CD4-positive, alpha-beta T cell (primary cell): ENCODE data around the gene EIF4A3. TPM values are rescaled to one million over a fixed set of nuclear protein-coding genes. Genes with fewer than 3 reads are reported as not detected.

ENCODE experiments used
- ATAC-seq: fragments of 200-7000 bp; cut with Tn5 transposase; one replicate; pipeline ENCODE4 v1.10.0; 2022; ENCODE audit warnings: mild to moderate bottlenecking; ENCODE audit not compliant: poor library complexity
- CTCF ChIA-PET: fragments of 350-600 bp; sonication (Branson Sonifier 250); formaldehyde crosslinking; loops from one replicate; lab custom pipeline; 2021; ENCODE audit warnings: antibody characterized with exemption, inconsistent platforms; lab: Charles Lee
- POLR2A ChIA-PET: fragments of 350-600 bp; sonication (Branson Sonifier 250); formaldehyde crosslinking; loops from one replicate; lab custom pipeline; 2021; ENCODE audit warnings: antibody characterized with exemption, inconsistent platforms; lab: Charles Lee
- DNase-seq, 14 experiments: peaks; one replicate each; pipeline ENCODE4 v3.0.0-alpha.2; 2013 to 2020; ENCODE audit warnings: mixed read lengths in 2 of 14
- H3K27ac ChIP-seq, 2 donors: one replicate each; pipeline versions ENCODE4 v1.5.1 to v1.7.0; 2013; ENCODE audit warnings: low read length in 2 of 2, low read depth in 1 of 2, mild to moderate bottlenecking in 1 of 2
- H3K27me3 ChIP-seq, 2 experiments: 1 replicate in 1 of 2; 2 replicates in 1 of 2; pipeline versions ENCODE4 v1.6.1 to v1.7.0; 2013; ENCODE audit warnings: low read length in 2 of 2, control low read depth in 1 of 2, mild to moderate bottlenecking in 1 of 2, moderate library complexity in 1 of 2; ENCODE audit not compliant: insufficient read depth in 2 of 2, control insufficient read depth in 1 of 2
- H3K36me3 ChIP-seq: one replicate; pipeline ENCODE4 v1.6.1; 2013; ENCODE audit warnings: low read length, control low read depth; ENCODE audit not compliant: insufficient read depth
- H3K4me1 ChIP-seq: one replicate; pipeline ENCODE4 v1.6.1; 2013; ENCODE audit warnings: low read length, control low read depth; ENCODE audit not compliant: insufficient read depth
- H3K4me3 ChIP-seq: one replicate; pipeline ENCODE4 v1.5.1; 2013; ENCODE audit warnings: mild to moderate bottlenecking, low read length, moderate library complexity
- H3K9me3 ChIP-seq, 2 experiments: 1 replicate in 1 of 2; 2 replicates in 1 of 2; pipeline versions ENCODE4 v1.6.1 to v1.7.0; 2013; ENCODE audit warnings: low read length in 2 of 2, mild to moderate bottlenecking in 2 of 2, control low read depth in 1 of 2, moderate library complexity in 1 of 2; ENCODE audit not compliant: control insufficient read depth in 1 of 2, insufficient read depth in 1 of 2
- H3K27ac Mint-ChIP-seq: one replicate; pipeline ENCODE4 v1.8.0; 2020; ENCODE audit warnings: mixed read lengths
- H3K27me3 Mint-ChIP-seq: one replicate; pipeline ENCODE4 v1.8.0; 2021; ENCODE audit warnings: mixed read lengths
- H3K36me3 Mint-ChIP-seq: one replicate; pipeline ENCODE4 v1.8.0; 2021; ENCODE audit warnings: low read depth, mixed read lengths
- H3K4me1 Mint-ChIP-seq: one replicate; pipeline ENCODE4 v1.8.0; 2021; ENCODE audit warnings: low read depth, mixed read lengths
- H3K4me3 Mint-ChIP-seq: one replicate; pipeline ENCODE4 v1.8.0; 2020; ENCODE audit warnings: mild to moderate bottlenecking, mixed read lengths
- H3K9me3 Mint-ChIP-seq: one replicate; pipeline ENCODE4 v1.8.0; 2020; ENCODE audit warnings: mixed read lengths
- intact Hi-C, 2 experiments: fragments of 100-400 bp; cut with DNase I in 1 of 2; cut with micrococcal nuclease in 1 of 2; formaldehyde crosslinking; loops; one replicate each; pipeline versions ENCODE4 v1.15.1 to v1.9.0; 2023 to 2025; cut with DNase I, micrococcal nuclease
- total RNA-seq, 174 experiments: library from RNA in 2 of 174; stranded (reverse) in 2 of 174; gene quantifications; one replicate each; pipeline ENCODE4 v1.2.3 and lab custom pipeline; 2021 to 2026
- TF ChIP-seq, protein P1 (sequence below): fragments of 200-600 bp; IDR thresholded peaks from one replicate; pipeline ENCODE4 v1.8.0; 2022; ENCODE audit warnings: antibody characterized with exemption, mild to moderate bottlenecking

EIF4A3 gene
- total RNA-seq, 2 experiments from 2014 or later, result 79.6 to 79.7 TPM

DNA sequence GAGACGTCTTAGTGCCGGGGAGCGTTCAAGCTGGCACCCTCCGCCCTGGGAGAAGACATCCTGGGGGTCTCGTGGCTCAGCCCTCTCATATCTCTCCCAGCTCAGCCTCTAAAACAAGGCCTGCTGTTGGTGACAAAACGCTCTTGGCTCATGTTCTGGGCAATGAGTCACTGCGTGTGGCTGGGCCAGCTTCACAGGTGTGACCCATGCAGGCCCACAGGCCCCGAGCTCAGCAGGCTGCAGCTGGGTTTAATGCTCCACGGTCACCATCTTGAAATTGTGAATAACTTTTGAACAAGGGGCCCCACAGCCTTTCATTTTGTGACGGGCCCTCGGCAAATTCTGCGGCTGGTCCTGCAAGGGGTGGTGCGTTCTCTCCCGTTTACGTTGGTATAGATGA lies 23.1 kb downstream of the EIF4A3 start:
- Mint-ChIP-seq H3K9me3 (no peaks in the 10 kb centered on the region), H3K27ac (no peak overlapping the region), H3K4me3 (no peak overlapping the region), H3K27me3 (peaks cover 23% of the 10 kb centered on the region), H3K4me1 (no peaks in the 10 kb centered on the region), H3K36me3 (no peaks in the 10 kb centered on the region)
- Histone ChIP-seq H3K27me3 (peaks cover 2 to 6% of the 10 kb centered on the region in 2 experiments), H3K36me3 (no peaks in the 10 kb centered on the region), H3K4me1 (no peaks in the 10 kb centered on the region), H3K27ac (no peak overlapping the region), H3K9me3 (no peaks in the 10 kb centered on the region), H3K4me3 (no peak overlapping the region)
- ATAC-seq (no peak), DNase-seq (no peak)
- ChIA-PET POLR2A (no interaction called here), CTCF (interaction anchor here (1.2 kb wide), 1 partner anchor 22 kb away, joined by 3 read pairs; the partner anchor contains the start of gene GAA)
- TF ChIP-seq, protein P1, sequence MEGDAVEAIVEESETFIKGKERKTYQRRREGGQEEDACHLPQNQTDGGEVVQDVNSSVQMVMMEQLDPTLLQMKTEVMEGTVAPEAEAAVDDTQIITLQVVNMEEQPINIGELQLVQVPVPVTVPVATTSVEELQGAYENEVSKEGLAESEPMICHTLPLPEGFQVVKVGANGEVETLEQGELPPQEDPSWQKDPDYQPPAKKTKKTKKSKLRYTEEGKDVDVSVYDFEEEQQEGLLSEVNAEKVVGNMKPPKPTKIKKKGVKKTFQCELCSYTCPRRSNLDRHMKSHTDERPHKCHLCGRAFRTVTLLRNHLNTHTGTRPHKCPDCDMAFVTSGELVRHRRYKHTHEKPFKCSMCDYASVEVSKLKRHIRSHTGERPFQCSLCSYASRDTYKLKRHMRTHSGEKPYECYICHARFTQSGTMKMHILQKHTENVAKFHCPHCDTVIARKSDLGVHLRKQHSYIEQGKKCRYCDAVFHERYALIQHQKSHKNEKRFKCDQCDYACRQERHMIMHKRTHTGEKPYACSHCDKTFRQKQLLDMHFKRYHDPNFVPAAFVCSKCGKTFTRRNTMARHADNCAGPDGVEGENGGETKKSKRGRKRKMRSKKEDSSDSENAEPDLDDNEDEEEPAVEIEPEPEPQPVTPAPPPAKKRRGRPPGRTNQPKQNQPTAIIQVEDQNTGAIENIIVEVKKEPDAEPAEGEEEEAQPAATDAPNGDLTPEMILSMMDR, result no peak
- intact Hi-C loops, result no loop called here

DNA sequence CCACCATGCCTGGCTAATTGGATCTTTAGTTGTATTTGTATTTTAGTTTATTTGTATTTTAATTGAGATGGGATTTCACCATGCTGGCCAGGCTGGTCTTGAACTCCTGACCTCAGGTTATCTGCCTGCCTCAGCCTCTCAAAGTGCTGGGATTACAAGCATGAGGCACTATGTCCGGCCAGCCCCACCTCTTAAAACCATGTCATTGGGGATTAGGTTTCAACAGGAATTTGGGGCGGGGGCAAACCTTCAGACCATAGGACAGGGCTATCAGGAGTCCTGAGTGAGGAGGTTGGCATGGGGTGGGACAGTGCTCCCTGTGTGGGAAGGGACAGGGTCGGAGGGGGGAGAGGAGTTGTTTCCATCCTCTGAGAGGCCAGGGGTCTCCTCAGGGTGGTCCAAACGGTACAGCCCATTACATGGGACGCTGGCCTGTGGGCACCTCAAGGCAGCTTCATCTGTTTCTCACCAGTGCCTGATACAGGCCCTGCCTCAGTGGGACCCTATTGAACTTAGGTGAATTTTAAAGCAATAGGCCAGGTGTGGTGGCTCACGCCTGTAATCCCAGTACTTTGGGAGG lies 23.9 kb downstream of the EIF4A3 start:
- no peak overlapping the region for H3K4me3 Mint-ChIP-seq
- TF ChIP-seq, protein P1, result no peak
- ATAC-seq, result no peak
- Histone ChIP-seq H3K9me3 (no peaks in the 10 kb centered on the region), H3K4me1 (no peaks in the 10 kb centered on the region), H3K4me3 (no peak overlapping the region), H3K36me3 (no peaks in the 10 kb centered on the region), H3K27ac (no peak overlapping the region), H3K27me3 (peaks cover 2% of the 10 kb centered on the region in 2 experiments)
- no peaks in the 10 kb centered on the region for H3K9me3 Mint-ChIP-seq
- ChIA-PET POLR2A (no interaction called here), CTCF (no interaction called here)
- H3K4me1 Mint-ChIP-seq, result no peaks in the 10 kb centered on the region
- intact Hi-C loops, result no loop called here
- no peak overlapping the region for H3K27ac Mint-ChIP-seq
- H3K36me3 Mint-ChIP-seq, result no peaks in the 10 kb centered on the region
- DNase-seq, result no peak
- peaks cover 15% of the 10 kb centered on the region for H3K27me3 Mint-ChIP-seq

DNA sequence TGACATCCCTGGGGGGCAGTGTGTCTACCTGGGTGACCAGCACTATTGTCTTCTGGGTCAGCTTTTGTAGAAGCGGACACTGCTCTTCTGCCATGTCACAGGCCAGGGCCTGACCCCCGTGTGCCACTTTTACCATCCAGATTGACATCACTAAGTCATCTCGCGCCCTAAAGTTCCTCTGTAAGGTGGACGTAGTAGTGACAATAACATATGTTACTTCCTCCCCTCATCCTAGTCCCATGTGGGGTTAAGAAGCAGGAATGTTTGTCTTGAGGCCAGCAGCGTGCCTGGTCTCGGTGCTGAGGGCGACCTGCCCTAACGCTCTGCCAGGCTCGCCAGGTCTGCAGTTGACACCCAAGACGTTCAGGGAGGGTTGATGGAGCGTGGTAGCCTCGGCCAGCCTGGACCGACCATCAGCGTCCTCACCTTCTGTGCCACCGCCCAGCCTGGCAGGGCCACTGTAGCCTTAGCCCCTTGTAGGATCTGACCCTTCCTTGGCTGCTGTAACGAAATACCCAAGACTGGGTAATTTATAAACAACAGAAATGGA lies 24.8 kb downstream of the EIF4A3 start:
- no peaks in the 10 kb centered on the region for H3K27me3 ChIP-seq
- H3K4me3 ChIP-seq, result no peak overlapping the region
- no peaks in the 10 kb centered on the region for H3K36me3 ChIP-seq
- H3K4me1 ChIP-seq, result no peaks in the 10 kb centered on the region
- CTCF ChIA-PET, result no interaction called here
- H3K36me3 Mint-ChIP-seq, result no peaks in the 10 kb centered on the region
- H3K27ac ChIP-seq, result no peak overlapping the region
- H3K4me3 Mint-ChIP-seq, result no peak overlapping the region
- TF ChIP-seq, protein P1, result no peak
- ATAC-seq (no peak), DNase-seq (no peak)
- H3K27me3 Mint-ChIP-seq, result peaks cover 10% of the 10 kb centered on the region
- no peaks in the 10 kb centered on the region for H3K9me3 Mint-ChIP-seq
- no peak overlapping the region for H3K27ac Mint-ChIP-seq
- intact Hi-C loops, result no loop called here
- H3K9me3 ChIP-seq, result no peaks in the 10 kb centered on the region
- no peaks in the 10 kb centered on the region for H3K4me1 Mint-ChIP-seq
- POLR2A ChIA-PET, result interaction anchor here (0.6 kb wide), 1 partner anchor 21 kb away, joined by 3 read pairs; no protein-coding TSS in a partner anchor
